H1 (cell line): ENCODE results near the gene DGUOK. TPM values are rescaled to one million over a fixed set of nuclear protein-coding genes. Genes with fewer than 3 reads are reported as not detected.
A peak's percentile ranks its signal among the peaks of the same experiment; 100 is the strongest.

ENCODE experiments used
- CTCF ChIA-PET: fragments of 300-600 bp; sonication (Branson Sonifier 250); formaldehyde crosslinking; loops from one replicate; lab custom pipeline; 2021; ENCODE audit not compliant: partially characterized antibody; lab: Charles Lee
- POLR2A ChIA-PET: fragments of 300-600 bp; sonication (Branson Sonifier 250); formaldehyde crosslinking; loops from one replicate; lab custom pipeline; 2021; ENCODE audit warnings: inconsistent platforms; ENCODE audit not compliant: partially characterized antibody; lab: Charles Lee
- DNase-seq, 2 experiments: peaks; one replicate each; pipeline versions ENCODE4 v3.0.0 to v3.0.0-alpha.2; 2010 to 2022; ENCODE audit warnings: low spot score in 2 of 2, low read depth in 1 of 2, mixed read lengths in 1 of 2
- FAIRE-seq: peaks from 2 replicates; lab custom pipeline; 2011; peaks lifted over from hg19 to GRCh38; lab: Jason Lieb, UNC
- H2AFZ ChIP-seq: 2 replicates; pipeline ENCODE4 v1.8.1; 2012; ENCODE audit warnings: low read length, inconsistent platforms
- H2AK5ac ChIP-seq: 2 replicates; pipeline ENCODE4 v1.6.1; 2013; ENCODE audit warnings: low read depth, low read length
- H2BK120ac ChIP-seq: replicated peaks from 2 replicates; pipeline ENCODE3; 2013; ENCODE audit warnings: low read depth, low read length, inconsistent platforms
- H2BK12ac ChIP-seq: 2 replicates; pipeline ENCODE4 v1.6.1; 2013; ENCODE audit warnings: low read depth, low read length
- H2BK15ac ChIP-seq: 2 replicates; pipeline ENCODE4 v1.6.1; 2013; ENCODE audit warnings: low read length
- H2BK20ac ChIP-seq: 2 replicates; pipeline ENCODE4 v1.6.1; 2013; ENCODE audit warnings: low read length
- H2BK5ac ChIP-seq: 2 replicates; pipeline ENCODE4 v1.6.1; 2013; ENCODE audit warnings: low read depth, low read length
- H3K14ac ChIP-seq: 2 replicates; pipeline ENCODE4 v1.6.1; 2013; ENCODE audit warnings: inconsistent platforms; ENCODE audit not compliant: insufficient read length
- H3K18ac ChIP-seq: 2 replicates; pipeline ENCODE4 v1.6.1; 2013; ENCODE audit warnings: low read length; ENCODE audit errors: extremely low read depth
- H3K23ac ChIP-seq: 2 replicates; pipeline ENCODE4 v1.6.1; 2013; ENCODE audit warnings: inconsistent platforms; ENCODE audit not compliant: insufficient read length
- H3K23me2 ChIP-seq: 2 replicates; pipeline ENCODE4 v1.6.1; 2013; ENCODE audit warnings: low read depth, low read length
- H3K27ac ChIP-seq: 2 replicates; pipeline ENCODE4 v1.6.1; 2011; ENCODE audit warnings: low read depth, low read length, inconsistent platforms
- H3K27me3 ChIP-seq, 4 experiments: replicated peaks in 1 of 4; 1 replicate in 1 of 4; 2 replicates in 3 of 4; pipeline versions ENCODE4 v1.6.1 to v1.8.1; 2011 to 2013; ENCODE audit warnings: low read length in 3 of 4, mild to moderate bottlenecking in 3 of 4, inconsistent platforms in 2 of 4, mixed read lengths in 2 of 4, moderate library complexity in 1 of 4; ENCODE audit not compliant: control insufficient read depth in 3 of 4, insufficient read depth in 3 of 4; ENCODE audit errors: extremely low read depth in 1 of 4
- H3K36me3 ChIP-seq, 4 experiments: 2 replicates each; pipeline versions ENCODE4 v1.6.1 to v1.8.1; 2011 to 2013; ENCODE audit warnings: mild to moderate bottlenecking in 4 of 4, low read length in 3 of 4, moderate library complexity in 2 of 4, control low read depth in 1 of 4, inconsistent platforms in 1 of 4; ENCODE audit not compliant: insufficient read depth in 4 of 4, control insufficient read depth in 2 of 4
- H3K4ac ChIP-seq: replicated peaks from 2 replicates; pipeline ENCODE3; 2013; ENCODE audit warnings: low read length, low read depth, mixed read lengths, inconsistent platforms; ENCODE audit not compliant: insufficient read length
- H3K4me1 ChIP-seq, 4 experiments: replicated peaks in 1 of 4; 1 replicate in 1 of 4; 2 replicates in 3 of 4; pipeline versions ENCODE4 v1.6.1 to v1.8.1; 2011 to 2013; ENCODE audit warnings: low read length in 3 of 4, inconsistent platforms in 2 of 4, mixed read lengths in 1 of 4; ENCODE audit not compliant: insufficient read depth in 4 of 4, control insufficient read depth in 3 of 4
- H3K4me2 ChIP-seq, 2 experiments: 2 replicates each; pipeline versions ENCODE4 v1.6.1 to v1.8.1; 2011 to 2013; ENCODE audit warnings: low read depth in 2 of 2, low read length in 2 of 2, control low read depth in 1 of 2, inconsistent platforms in 1 of 2, mild to moderate bottlenecking in 1 of 2; ENCODE audit not compliant: insufficient read depth in 1 of 2
- H3K4me3 ChIP-seq, 4 experiments: fragments of 200-600, 300-600 bp in 1 of 4; sonication (generic), shearing (Covaris generic), sonication (Bioruptor Twin) in 1 of 4; 2 replicates each; pipeline versions ENCODE4 v1.5.1 to v1.8.1; 2011 to 2016; ENCODE audit warnings: low read length in 4 of 4, low read depth in 3 of 4, control low read depth in 2 of 4, inconsistent platforms in 2 of 4, mild to moderate bottlenecking in 2 of 4, mixed read lengths in 1 of 4, moderate library complexity in 1 of 4; ENCODE audit not compliant: insufficient read depth in 2 of 4; ENCODE audit errors: extremely low read depth in 1 of 4
- H3K56ac ChIP-seq: replicated peaks from 2 replicates; pipeline ENCODE3; 2013; ENCODE audit warnings: low read depth, mild to moderate bottlenecking, mixed read lengths, low read length, inconsistent platforms; ENCODE audit not compliant: insufficient read length
- H3K79me1 ChIP-seq: 2 replicates; pipeline ENCODE4 v1.6.1; 2013; ENCODE audit warnings: low read depth, low read length, control low read depth
- H3K79me2 ChIP-seq, 2 experiments: 2 replicates each; pipeline versions ENCODE4 v1.6.1 to v1.8.1; 2012 to 2013; ENCODE audit warnings: low read length in 2 of 2, mild to moderate bottlenecking in 2 of 2, inconsistent platforms in 1 of 2; ENCODE audit not compliant: insufficient read depth in 2 of 2, control insufficient read depth in 1 of 2
- H3K9ac ChIP-seq, 4 experiments: replicated peaks in 1 of 4; 1 replicate in 1 of 4; 2 replicates in 3 of 4; pipeline versions ENCODE4 v1.6.1 to v1.8.1; 2011 to 2013; ENCODE audit warnings: low read depth in 3 of 4, low read length in 3 of 4, control low read depth in 2 of 4, mild to moderate bottlenecking in 2 of 4, moderate library complexity in 2 of 4, inconsistent platforms in 1 of 4; ENCODE audit errors: extremely low read depth in 1 of 4
- H3K9me3 ChIP-seq, 2 experiments: 2 replicates each; pipeline versions ENCODE4 v1.6.1 to v1.8.1; 2012 to 2013; ENCODE audit warnings: mild to moderate bottlenecking in 2 of 2, moderate library complexity in 2 of 2, control low read depth in 1 of 2, inconsistent platforms in 1 of 2, low read depth in 1 of 2, low read length in 1 of 2, mixed read lengths in 1 of 2; ENCODE audit not compliant: insufficient read depth in 2 of 2
- H4K20me1 ChIP-seq, 2 experiments: replicated peaks in 1 of 2; 2 replicates each; pipeline versions ENCODE3 to v1.8.1; 2011 to 2013; ENCODE audit warnings: inconsistent platforms in 2 of 2, low read length in 2 of 2, mild to moderate bottlenecking in 1 of 2; ENCODE audit not compliant: insufficient read depth in 2 of 2, control insufficient read depth in 1 of 2
- H4K5ac ChIP-seq: 2 replicates; pipeline ENCODE4 v1.6.1; 2013; ENCODE audit warnings: low read length, low read depth, mixed read lengths, inconsistent platforms; ENCODE audit not compliant: insufficient read length
- H4K8ac ChIP-seq: 2 replicates; pipeline ENCODE4 v1.8.0; 2013; ENCODE audit warnings: mild to moderate bottlenecking, moderate library complexity, low read length, inconsistent platforms; ENCODE audit not compliant: insufficient read depth; ENCODE audit errors: extremely low read depth
- H4K91ac ChIP-seq: replicated peaks from 2 replicates; pipeline ENCODE3; 2013; ENCODE audit warnings: low read length, mixed read lengths, inconsistent platforms; ENCODE audit not compliant: insufficient read length
- CHD2 ChIP-seq: IDR thresholded peaks from 2 replicates; pipeline ENCODE4 v1.6.1; 2012; ENCODE audit warnings: low read length, improper control_type of control experiment
- WGBS, 2 experiments: shearing (Covaris generic) in 1 of 2; methylation state at CpG; one replicate each; pipeline versions ENCODE4 v1.1.6 to v1.1.7; 2013 to 2015; ENCODE audit warnings: low lambda C conversion rate in 2 of 2, mixed read lengths in 2 of 2, inconsistent platforms in 1 of 2, low coverage in 1 of 2, missing lambda C conversion rate in 1 of 2; ENCODE audit not compliant: insufficient replicate concordance in 2 of 2, insufficient coverage in 1 of 2, insufficient read length in 1 of 2; ENCODE audit errors: extremely low coverage in 1 of 2, missing lambda C conversion rate in 1 of 2; 5-methylcytosine and 5-hydroxymethylcytosine counted together
- polyA plus RNA-seq, 7 experiments: library from polyadenylated mRNA; depleted of rRNA in 3 of 7; stranded (reverse) in 5 of 7; unstranded in 2 of 7; fragments of >200 nt in 5 of 7; fragments of 200-250 nt in 2 of 7; gene quantifications; 1 replicate in 5 of 7; 2 replicates in 1 of 7; 4 replicates in 1 of 7; pipeline versions ENCODE4 v1.2.1 to v1.2.3, GENCODE V29; 2011 to 2013; ENCODE audit warnings: missing spikeins in 2 of 7, mixed read lengths in 2 of 7
- total RNA-seq: library from RNA; stranded (reverse); fragmentation: NEBNext Ultra II Directional; extraction: Animal tissue kit (Norgen Biotek cat#: 25700); gene quantifications from 2 replicates; pipeline ENCODE4 v1.2.1, GENCODE V29; 2021
- TF ChIP-seq, protein P1 (sequence below): IDR thresholded peaks from 2 replicates; pipeline ENCODE4 v1.6.1; 2012; ENCODE audit warnings: low read length, inconsistent platforms

DGUOK gene
- total and polyA plus RNA-seq, 2 of the 8 experiments (the other 6 are each of a cell fraction or from before 2014, with no cell fraction given), result 110 to 168 TPM

DNA sequence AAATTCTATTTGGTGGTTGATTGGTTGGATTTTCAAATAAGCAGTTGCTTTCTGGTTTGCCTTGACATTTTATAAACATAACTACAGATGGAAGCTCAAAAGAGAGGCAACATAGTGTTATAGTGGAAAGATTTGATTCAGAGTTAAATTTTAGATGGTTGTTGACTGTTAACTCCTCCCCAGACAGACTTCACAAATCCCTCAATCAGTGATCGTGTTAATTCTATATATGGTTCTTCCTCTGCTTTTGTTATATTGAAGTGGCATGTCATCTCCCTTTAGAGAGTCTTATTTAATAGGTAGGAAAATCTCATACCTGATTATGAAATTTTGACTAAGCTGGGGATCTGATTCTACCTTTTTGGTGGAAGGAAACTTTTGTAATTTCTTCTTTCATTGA is 19.5 kb downstream of the DGUOK start:
- no peak overlapping the region for H3K23ac ChIP-seq
- H3K4me3 ChIP-seq, result no peak overlapping the region
- H2AK5ac ChIP-seq, result no peak overlapping the region
- no peak overlapping the region for H4K5ac ChIP-seq
- H3K4ac ChIP-seq, result no peak overlapping the region
- H3K27ac ChIP-seq, result no peak overlapping the region
- no peak overlapping the region for H2BK12ac ChIP-seq
- H3K18ac ChIP-seq, result no peak overlapping the region
- H3K79me1 ChIP-seq, result peaks cover 3% of the 10 kb centered on the region; the same call in 1 of the 2 replicates
- H4K20me1 ChIP-seq, result peaks cover 4 to 20% of the 10 kb centered on the region in 2 experiments
- no peak overlapping the region for H2AFZ ChIP-seq
- no peaks in the 10 kb centered on the region for H3K9me3 ChIP-seq
- no peak overlapping the region for H2BK120ac ChIP-seq
- FAIRE-seq (no peak), DNase-seq (no peak)
- H2BK20ac ChIP-seq, result no peak overlapping the region
- ChIA-PET CTCF (interaction anchor here (0.8 to 3.9 kb wide), 3 partner anchors 9 to 37 kb away, joined by 4 to 14 read pairs (median 4); no protein-coding TSS in a partner anchor), POLR2A (interaction anchor here (1.0 to 1.3 kb wide), 2 partner anchors 13 to 14 kb away, joined by 3 to 4 read pairs; no protein-coding TSS in a partner anchor)
- peaks cover 13 to 51% (median 36%) of the 10 kb centered on the region in 4 experiments for H3K36me3 ChIP-seq
- no peaks in the 10 kb centered on the region for H3K4me1 ChIP-seq
- no peak overlapping the region for H3K56ac ChIP-seq
- H3K79me2 ChIP-seq, result peaks cover 0 to 37% of the 10 kb centered on the region in 2 experiments; a peak in 2 of 4 replicates
- H3K4me2 ChIP-seq, result no peak overlapping the region
- no peak overlapping the region for H4K91ac ChIP-seq
- H2BK5ac ChIP-seq, result no peak overlapping the region
- 100% methylated on average over 1 of the region's 1 CpG; no CpG with 5 or more reads in 1 of the 2 experiments for WGBS, 2 experiments
- H3K27me3 ChIP-seq, result no peaks in the 10 kb centered on the region
- no peak overlapping the region for H3K14ac ChIP-seq
- no peak overlapping the region for H4K8ac ChIP-seq
- H3K23me2 ChIP-seq, result no peaks in the 10 kb centered on the region
- H2BK15ac ChIP-seq, result no peak overlapping the region
- H3K9ac ChIP-seq, result peak overlapping the region in 1 of 4 experiments; percentile 4; a peak in 1 of 7 replicates
- TF ChIP-seq, protein P1, sequence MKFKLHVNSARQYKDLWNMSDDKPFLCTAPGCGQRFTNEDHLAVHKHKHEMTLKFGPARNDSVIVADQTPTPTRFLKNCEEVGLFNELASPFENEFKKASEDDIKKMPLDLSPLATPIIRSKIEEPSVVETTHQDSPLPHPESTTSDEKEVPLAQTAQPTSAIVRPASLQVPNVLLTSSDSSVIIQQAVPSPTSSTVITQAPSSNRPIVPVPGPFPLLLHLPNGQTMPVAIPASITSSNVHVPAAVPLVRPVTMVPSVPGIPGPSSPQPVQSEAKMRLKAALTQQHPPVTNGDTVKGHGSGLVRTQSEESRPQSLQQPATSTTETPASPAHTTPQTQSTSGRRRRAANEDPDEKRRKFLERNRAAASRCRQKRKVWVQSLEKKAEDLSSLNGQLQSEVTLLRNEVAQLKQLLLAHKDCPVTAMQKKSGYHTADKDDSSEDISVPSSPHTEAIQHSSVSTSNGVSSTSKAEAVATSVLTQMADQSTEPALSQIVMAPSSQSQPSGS, result no peak
- TF ChIP-seq CHD2, result no peak
